ENCODE data around the gene EGR2. TPM values are rescaled to one million over a fixed set of nuclear protein-coding genes. Genes with fewer than 3 reads are reported as not detected.
A peak's percentile ranks its signal among the peaks of the same experiment; 100 is the strongest.

EGR2 gene
- total RNA-seq, 1 donor from 2014 or later: 9.4 TPM

DNA sequence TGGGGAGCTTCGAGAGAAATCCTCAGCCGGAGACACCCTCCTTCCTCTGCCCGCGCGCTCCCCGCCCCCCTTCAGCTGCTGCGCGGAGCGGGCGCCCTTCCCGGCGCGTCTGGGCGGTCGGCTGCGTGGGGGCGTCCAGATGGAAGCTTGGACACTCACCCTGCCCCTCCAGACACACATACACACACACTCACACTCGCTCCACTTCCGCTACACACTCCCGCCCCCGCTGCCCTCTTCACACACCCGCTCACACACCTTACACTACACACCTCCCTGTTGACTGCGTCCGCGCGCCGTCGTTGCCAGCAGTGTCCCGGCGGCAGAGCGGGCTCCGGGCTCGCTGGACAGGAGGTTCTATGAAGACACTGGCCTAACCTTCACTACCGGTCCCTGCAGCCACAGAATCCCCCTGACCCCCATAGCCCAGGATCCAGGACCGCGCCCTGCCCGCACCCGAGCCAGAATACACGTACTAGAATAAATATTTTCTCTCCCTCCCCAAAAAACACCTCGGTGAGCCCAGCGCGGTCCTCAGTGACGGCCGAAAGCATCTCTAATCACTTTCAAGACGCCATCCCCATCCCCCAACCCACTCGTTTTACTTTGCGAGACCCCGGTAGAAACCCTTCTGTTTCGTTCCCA lies 1.1 kb upstream of the EGR2 start:
- H3K27ac Mint-ChIP-seq: peak overlapping the region; percentile 94
- ATAC-seq (ENCODE audit: low read depth) (peak; percentile 20), DNase-seq (peak; percentile 62)
- H3K36me3 Mint-ChIP-seq (ENCODE audit: low read depth): peaks cover 14% of the 10 kb centered on the region
- peaks cover 8% of the 10 kb centered on the region for H3K27me3 Mint-ChIP-seq
- H3K4me3 Mint-ChIP-seq: peak overlapping the region; percentile 92
- H3K9me3 Mint-ChIP-seq: no peaks in the 10 kb centered on the region
- TF ChIP-seq, protein P1, sequence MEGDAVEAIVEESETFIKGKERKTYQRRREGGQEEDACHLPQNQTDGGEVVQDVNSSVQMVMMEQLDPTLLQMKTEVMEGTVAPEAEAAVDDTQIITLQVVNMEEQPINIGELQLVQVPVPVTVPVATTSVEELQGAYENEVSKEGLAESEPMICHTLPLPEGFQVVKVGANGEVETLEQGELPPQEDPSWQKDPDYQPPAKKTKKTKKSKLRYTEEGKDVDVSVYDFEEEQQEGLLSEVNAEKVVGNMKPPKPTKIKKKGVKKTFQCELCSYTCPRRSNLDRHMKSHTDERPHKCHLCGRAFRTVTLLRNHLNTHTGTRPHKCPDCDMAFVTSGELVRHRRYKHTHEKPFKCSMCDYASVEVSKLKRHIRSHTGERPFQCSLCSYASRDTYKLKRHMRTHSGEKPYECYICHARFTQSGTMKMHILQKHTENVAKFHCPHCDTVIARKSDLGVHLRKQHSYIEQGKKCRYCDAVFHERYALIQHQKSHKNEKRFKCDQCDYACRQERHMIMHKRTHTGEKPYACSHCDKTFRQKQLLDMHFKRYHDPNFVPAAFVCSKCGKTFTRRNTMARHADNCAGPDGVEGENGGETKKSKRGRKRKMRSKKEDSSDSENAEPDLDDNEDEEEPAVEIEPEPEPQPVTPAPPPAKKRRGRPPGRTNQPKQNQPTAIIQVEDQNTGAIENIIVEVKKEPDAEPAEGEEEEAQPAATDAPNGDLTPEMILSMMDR (IDR thresholded peaks at IDR 0.05): no peak
- H3K4me1 Mint-ChIP-seq: peaks cover 51% of the 10 kb centered on the region
- ChIA-PET POLR2A (interaction anchor here (0.6 to 6.4 kb wide), 23 partner anchors 12 to 570 kb away, joined by 3 to 68 read pairs (median 6); partner anchors contain the start of genes ADO and NRBF2), CTCF (interaction anchor here (0.6 to 10.6 kb wide), 36 partner anchors 11 to 1681 kb away, joined by 3 to 171 read pairs (median 5); partner anchors contain the start of genes ADO and NRBF2)
- intact Hi-C loops (cut with micrococcal nuclease): loop anchor here (2.0 to 10.0 kb wide), 10 partner anchors 74 to 1680 kb away; partner anchors contain the start of genes REEP3 and RTKN2

DNA sequence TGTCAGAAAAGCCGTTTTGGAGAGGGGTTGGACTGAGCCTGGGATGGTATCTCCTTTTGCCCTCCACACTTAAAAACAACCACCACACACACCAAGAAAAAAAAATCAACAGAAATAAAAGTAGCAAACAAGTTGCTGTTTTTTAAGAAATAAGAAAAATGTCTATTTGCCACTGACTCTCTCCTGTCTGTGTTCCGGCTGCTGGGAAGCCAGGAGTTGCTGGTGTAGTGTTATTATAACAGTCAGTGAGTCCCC lies 163 bp downstream of the EGR2 start:
- Mint-ChIP-seq H3K27me3 (peaks cover 8% of the 10 kb centered on the region), H3K9me3 (no peaks in the 10 kb centered on the region), H3K36me3 (ENCODE audit: low read depth) (peaks cover 15% of the 10 kb centered on the region), H3K4me3 (peak overlapping the region; percentile 92), H3K4me1 (peaks cover 61% of the 10 kb centered on the region), H3K27ac (peak overlapping the region; percentile 94)
- ATAC-seq (ENCODE audit: low read depth) (no peak), DNase-seq (no peak)
- TF ChIP-seq, protein P1 (IDR thresholded peaks at IDR 0.05): no peak
- POLR2A ChIA-PET: interaction anchor here (0.6 to 6.4 kb wide), 18 partner anchors 10 to 916 kb away, joined by 3 to 68 read pairs (median 5); partner anchors contain the start of genes ADO and NRBF2
- intact Hi-C loops (cut with micrococcal nuclease): loop anchor here (1.0 to 10.0 kb wide), 18 partner anchors 12 to 1679 kb away; partner anchors contain the start of genes ADO, NRBF2, REEP3 and RTKN2
- CTCF ChIA-PET: interaction anchor here (0.9 to 10.6 kb wide), 11 partner anchors 11 to 904 kb away, joined by 3 to 171 read pairs (median 6); partner anchors contain the start of gene ADO

DNA sequence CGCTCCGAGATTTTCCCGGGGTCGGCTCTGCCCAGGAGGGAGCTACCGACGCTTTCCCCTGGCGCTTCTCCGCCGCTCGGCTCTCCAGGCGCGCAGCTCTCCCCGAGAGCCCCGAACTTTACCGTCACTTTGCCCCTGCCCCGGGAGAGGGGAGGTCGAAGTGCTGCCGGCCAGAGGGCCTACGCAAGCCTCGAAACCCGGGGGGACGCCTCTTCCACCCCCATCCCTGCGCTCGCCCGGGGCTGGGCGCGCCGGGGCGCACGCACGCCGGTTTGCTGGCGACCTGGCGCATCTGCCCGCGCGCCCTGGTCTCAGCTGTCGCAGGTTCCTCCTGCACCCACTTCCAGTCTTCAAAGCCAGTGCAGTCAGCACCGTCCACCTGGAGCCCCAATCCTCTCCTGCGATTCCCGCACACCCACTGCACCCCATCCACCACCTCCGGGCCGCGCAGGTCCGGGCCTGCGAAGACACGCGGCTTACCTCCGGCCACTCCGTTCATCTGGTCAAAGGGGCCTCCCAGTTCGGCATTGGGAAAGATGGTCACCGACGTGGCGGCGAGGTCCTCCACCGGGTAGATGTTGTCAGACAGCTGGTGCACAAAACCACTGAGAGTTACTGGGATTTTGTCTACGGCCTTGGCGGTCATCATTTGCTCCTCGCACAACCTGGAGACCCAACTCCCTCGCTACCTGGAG lies 638 bp downstream of the EGR2 start:
- CTCF ChIA-PET: interaction anchor here (1.2 to 10.6 kb wide), 7 partner anchors 81 to 905 kb away, joined by 3 to 171 read pairs (median 32); no protein-coding TSS in a partner anchor
- ATAC-seq (ENCODE audit: low read depth) (no peak), DNase-seq (peak; percentile 47)
- Mint-ChIP-seq H3K9me3 (no peaks in the 10 kb centered on the region), H3K4me3 (peak overlapping the region; percentile 92), H3K27ac (peak overlapping the region; percentile 94), H3K4me1 (peaks cover 65% of the 10 kb centered on the region), H3K27me3 (peaks cover 8% of the 10 kb centered on the region), H3K36me3 (ENCODE audit: low read depth) (peaks cover 15% of the 10 kb centered on the region)
- POLR2A ChIA-PET: interaction anchor here (0.6 to 6.4 kb wide), 13 partner anchors 10 to 317 kb away, joined by 3 to 68 read pairs (median 6); partner anchors contain the start of genes ADO and NRBF2
- intact Hi-C loops (cut with micrococcal nuclease): loop anchor here (1.0 to 10.0 kb wide), 18 partner anchors 11 to 1678 kb away; partner anchors contain the start of genes ADO, NRBF2, REEP3 and RTKN2
- TF ChIP-seq, protein P1 (IDR thresholded peaks at IDR 0.05): no peak

DNA sequence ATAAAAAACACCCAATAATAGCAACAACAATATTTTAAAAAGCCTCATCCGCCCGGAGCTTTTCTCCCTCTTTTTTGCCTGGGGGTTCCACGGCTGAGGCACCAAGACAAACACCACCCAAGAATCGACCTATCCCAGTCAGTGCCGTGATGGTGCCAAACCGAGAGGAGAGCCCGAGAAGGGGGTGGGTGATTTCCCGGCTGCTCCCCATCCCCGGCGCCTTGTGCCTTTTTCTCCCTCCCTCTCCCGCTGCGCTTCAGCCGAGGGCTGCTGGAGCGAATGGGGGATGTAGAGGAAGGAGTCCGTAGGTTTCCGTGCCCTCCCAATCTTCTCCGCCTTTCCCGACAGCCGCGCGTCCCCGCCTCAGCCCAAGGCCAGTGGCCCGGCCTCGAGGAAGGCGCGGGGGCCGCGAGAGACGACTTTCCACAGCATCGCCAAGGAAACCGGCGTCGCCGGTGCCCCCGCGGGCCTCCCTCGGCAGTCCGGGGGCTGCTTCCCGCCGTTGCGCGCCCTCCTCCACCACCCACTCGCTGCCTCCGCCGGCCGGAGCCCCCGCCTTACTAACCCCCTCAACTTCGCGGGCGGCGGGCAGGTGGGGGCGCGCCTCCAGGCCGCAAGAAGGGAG lies 1.3 kb downstream of the EGR2 start:
- Mint-ChIP-seq H3K9me3 (no peaks in the 10 kb centered on the region), H3K36me3 (ENCODE audit: low read depth) (peaks cover 20% of the 10 kb centered on the region), H3K4me3 (peak overlapping the region; percentile 92), H3K27ac (no peak overlapping the region), H3K4me1 (peaks cover 66% of the 10 kb centered on the region), H3K27me3 (peaks cover 5% of the 10 kb centered on the region)
- ATAC-seq (ENCODE audit: low read depth): no peak
- ChIA-PET POLR2A (interaction anchor here (0.7 to 6.4 kb wide), 3 partner anchors 9 to 226 kb away, joined by 3 to 68 read pairs (median 5); partner anchors contain the start of gene ADO), CTCF (interaction anchor here (0.7 to 10.6 kb wide), 3 partner anchors 79 to 203 kb away, joined by 3 to 171 read pairs (median 34); no protein-coding TSS in a partner anchor)
- TF ChIP-seq, protein P1 (IDR thresholded peaks at IDR 0.05): no peak
- no peak for DNase-seq
- intact Hi-C loops (cut with micrococcal nuclease): loop anchor here (5.0 to 10.0 kb wide), 6 partner anchors 358 to 1678 kb away; partner anchors contain the start of genes REEP3 and RTKN2
